GM23338 (cell line): Measurements from ENCODE around the gene RTCA. TPM values are rescaled to one million over a fixed set of nuclear protein-coding genes. Genes with fewer than 3 reads are reported as not detected.

Experiments used
- ATAC-seq: fragments of 200-7000 bp; cut with Tn5 transposase; 3 replicates; pipeline ENCODE4 v1.9.1; 2020
- DNase-seq: peaks from one replicate; pipeline ENCODE4 v3.0.0-alpha.2; 2015; ENCODE audit warnings: low spot score
- H2AFZ ChIP-seq: fragments of 200-600 bp; sonication (generic); 2 replicates; pipeline ENCODE4 v1.8.0; 2016; ENCODE audit warnings: antibody characterized with exemption, mild to moderate bottlenecking, moderate library complexity
- H3F3A ChIP-seq: fragments of 200-600 bp; sonication (generic); replicated peaks from 2 replicates; pipeline ENCODE4 v1.8.0; 2017; ENCODE audit warnings: antibody characterized with exemption, mixed run types, low read depth
- H3K27ac ChIP-seq: fragments of 200-600 bp; sonication (generic); 2 replicates; pipeline ENCODE4 v1.6.1; 2016; ENCODE audit warnings: low read depth
- H3K27me3 ChIP-seq: fragments of 200-600 bp; sonication (generic); 2 replicates; pipeline ENCODE4 v1.8.0; 2016; ENCODE audit warnings: mild to moderate bottlenecking, mixed run types, moderate library complexity; ENCODE audit not compliant: insufficient read depth
- H3K36me3 ChIP-seq: fragments of 200-600 bp; sonication (generic); 2 replicates; pipeline ENCODE4 v1.8.0; 2016; ENCODE audit warnings: mild to moderate bottlenecking; ENCODE audit not compliant: insufficient read depth
- H3K4me1 ChIP-seq: fragments of 200-600 bp; sonication (generic); 2 replicates; pipeline ENCODE4 v1.8.0; 2016; ENCODE audit warnings: mild to moderate bottlenecking, moderate library complexity; ENCODE audit not compliant: insufficient read depth
- H3K4me2 ChIP-seq: fragments of 200-600 bp; sonication (generic); 2 replicates; pipeline ENCODE4 v1.7.1; 2017; ENCODE audit warnings: mixed run types
- H3K4me3 ChIP-seq: fragments of 200-600 bp; sonication (generic); 2 replicates; pipeline ENCODE4 v1.6.1; 2016; ENCODE audit warnings: mixed run types
- H3K79me2 ChIP-seq: fragments of 200-600 bp; sonication (generic); replicated peaks from 2 replicates; pipeline ENCODE4 v1.8.0; 2017; ENCODE audit warnings: mild to moderate bottlenecking; ENCODE audit not compliant: insufficient read depth
- H3K9me2 ChIP-seq: fragments of 200-600 bp; sonication (generic); 2 replicates; pipeline ENCODE4 v1.8.0; 2017; ENCODE audit not compliant: insufficient read depth
- H4K20me1 ChIP-seq: fragments of 200-600 bp; sonication (generic); replicated peaks from 2 replicates; pipeline ENCODE4 v1.8.0; 2017; ENCODE audit warnings: mild to moderate bottlenecking; ENCODE audit not compliant: insufficient read depth
- H3K27ac Mint-ChIP-seq: 2 replicates; pipeline ENCODE4 v1.8.0; 2020; ENCODE audit warnings: inconsistent platforms, mild to moderate bottlenecking, moderate library complexity, mixed read lengths
- H3K27me3 Mint-ChIP-seq: 3 replicates; pipeline ENCODE4 v1.8.0; 2022; ENCODE audit warnings: low read depth, mild to moderate bottlenecking, moderate library complexity, mixed read lengths, inconsistent platforms; ENCODE audit not compliant: insufficient read depth, poor library complexity
- H3K36me3 Mint-ChIP-seq: 3 replicates; pipeline ENCODE4 v1.8.0; 2021; ENCODE audit warnings: low read depth, mild to moderate bottlenecking, inconsistent platforms, moderate library complexity, mixed read lengths
- H3K4me1 Mint-ChIP-seq: 3 replicates; pipeline ENCODE4 v1.8.0; 2020; ENCODE audit warnings: mild to moderate bottlenecking, inconsistent platforms, mixed read lengths
- H3K4me3 Mint-ChIP-seq: 3 replicates; pipeline ENCODE4 v1.8.0; 2021; ENCODE audit warnings: moderate library complexity, mild to moderate bottlenecking, inconsistent platforms, mixed read lengths
- H3K9me3 Mint-ChIP-seq: 3 replicates; pipeline ENCODE4 v1.8.0; 2020; ENCODE audit warnings: moderate library complexity, mild to moderate bottlenecking, inconsistent platforms, mixed read lengths
- CREB1 ChIP-seq: fragments of 250-450 bp; sonication (Bioruptor Pico); IDR thresholded peaks from 2 replicates; pipeline ENCODE4 v1.5.0; 2020; ENCODE audit warnings: low read depth, mild to moderate bottlenecking, moderate library complexity
- CTCF ChIP-seq, 2 experiments: fragments of 200-600 bp in 1 of 2; sonication (generic) in 1 of 2; conservative IDR thresholded peaks; 2 replicates each; pipeline versions ENCODE4 v1.5.1 to v1.6.1; 2016 to 2017; ENCODE audit warnings: antibody characterized with exemption in 2 of 2, low read depth in 2 of 2, mild to moderate bottlenecking in 2 of 2, moderate library complexity in 1 of 2
- ETS1 ChIP-seq: IDR thresholded peaks from 2 replicates; pipeline ENCODE4 v1.6.1; 2016; ENCODE audit warnings: antibody characterized with exemption
- EZH2 ChIP-seq: fragments of 200-600 bp; sonication (generic); IDR thresholded peaks from one replicate; pipeline ENCODE4 v1.8.0; 2017; ENCODE audit warnings: antibody characterized with exemption, mild to moderate bottlenecking, low read depth; ENCODE audit not compliant: unreplicated experiment
- EZH2phosphoT487 ChIP-seq: fragments of 200-600 bp; sonication (generic); IDR thresholded peaks from one replicate; pipeline ENCODE4 v1.8.1; 2018; ENCODE audit warnings: antibody characterized with exemption; ENCODE audit not compliant: unreplicated experiment
- JUNB ChIP-seq: IDR thresholded peaks from one replicate; pipeline ENCODE4 v1.6.1; 2016; ENCODE audit warnings: antibody characterized with exemption; ENCODE audit not compliant: unreplicated experiment
- NANOG ChIP-seq: IDR thresholded peaks from 2 replicates; pipeline ENCODE4 v1.6.1; 2016; ENCODE audit warnings: antibody characterized with exemption, borderline replicate concordance
- REST ChIP-seq: IDR thresholded peaks from one replicate; pipeline ENCODE4 v1.6.1; 2018; ENCODE audit warnings: antibody characterized with exemption; ENCODE audit not compliant: unreplicated experiment
- STAT1 ChIP-seq: IDR thresholded peaks from one replicate; pipeline ENCODE4 v1.6.1; 2016; ENCODE audit warnings: antibody characterized with exemption; ENCODE audit not compliant: unreplicated experiment
- ZNF331 ChIP-seq: fragments of 250-450 bp; sonication (Bioruptor Pico); IDR thresholded peaks from 2 replicates; pipeline ENCODE4 v1.5.0; 2020; ENCODE audit warnings: low read depth, mild to moderate bottlenecking, moderate library complexity
- polyA plus RNA-seq: library from polyadenylated mRNA; unstranded; fragments of >200 nt; fragmentation: Nextera tagmentation; extraction: Ambion mirVana; gene quantifications from 2 replicates; pipeline ENCODE4 v1.2.1, GENCODE V29; 2016
- total RNA-seq: library from RNA; depleted of rRNA; stranded (reverse); fragments of >200 nt; shearing (Covaris generic); gene quantifications from 2 replicates; pipeline ENCODE4 v1.2.3, GENCODE V29; 2014

The RTCA gene
- total and polyA plus RNA-seq, 2 experiments from 2014 or later, result 36.6 TPM

GRCh38 chr1:100320311-100321099 is 54.5 kb downstream of the RTCA start:
- ATAC-seq (no peak), DNase-seq (no peak)
- no peak overlapping the region for H3K27ac ChIP-seq
- no peak overlapping the region for H3K27ac Mint-ChIP-seq
- no peaks in the 10 kb centered on the region for H3F3A ChIP-seq
- H3K4me3 ChIP-seq, result no peak overlapping the region
- H3K4me3 Mint-ChIP-seq, result no peak overlapping the region
- H3K4me1 Mint-ChIP-seq, result peaks cover 24% of the 10 kb centered on the region
- TF ChIP-seq CTCF (conservative IDR thresholded peaks at IDR 0.05; ENCODE audit: low read depth in 2 of 2), result peak in 1 of 2 experiments; percentile 32; a peak in 2 of 4 replicates
- TF ChIP-seq REST, result no peak
- TF ChIP-seq NANOG, result no peak
- peaks cover 31% of the 10 kb centered on the region for H3K9me3 Mint-ChIP-seq
- H3K36me3 ChIP-seq, result peaks cover 6% of the 10 kb centered on the region; the same call in 1 of the 2 replicates
- H3K27me3 Mint-ChIP-seq, result peaks cover 6% of the 10 kb centered on the region
- H3K36me3 Mint-ChIP-seq, result peaks cover 23% of the 10 kb centered on the region
- no peaks in the 10 kb centered on the region for H3K79me2 ChIP-seq
- peaks cover 12% of the 10 kb centered on the region for H3K4me1 ChIP-seq
- H4K20me1 ChIP-seq, result no peaks in the 10 kb centered on the region
- H3K27me3 ChIP-seq, result no peaks in the 10 kb centered on the region
- no peak overlapping the region for H3K4me2 ChIP-seq
- H3K9me2 ChIP-seq, result no peaks in the 10 kb centered on the region
- no peak overlapping the region for H2AFZ ChIP-seq

GRCh38 chr1:100321100-100321493 is 55.1 kb downstream of the RTCA start:
- H3K27me3 ChIP-seq, result no peaks in the 10 kb centered on the region
- H3K4me3 ChIP-seq, result no peak overlapping the region
- ATAC-seq, result no peak
- H3K27me3 Mint-ChIP-seq, result peaks cover 9% of the 10 kb centered on the region
- no peaks in the 10 kb centered on the region for H4K20me1 ChIP-seq
- peaks cover 6% of the 10 kb centered on the region; the same call in 1 of the 2 replicates for H3K36me3 ChIP-seq
- 0 out of 2 replicates have a peak overlapping the region, but pooled peaks have one; percentile 8 for H2AFZ ChIP-seq
- no peak overlapping the region for H3K4me2 ChIP-seq
- no peaks in the 10 kb centered on the region for H3K79me2 ChIP-seq
- no peaks in the 10 kb centered on the region for H3K9me2 ChIP-seq
- no peak overlapping the region for H3K27ac Mint-ChIP-seq
- peaks cover 19% of the 10 kb centered on the region for H3K36me3 Mint-ChIP-seq
- DNase-seq, result no peak
- H3K4me1 ChIP-seq, result peaks cover 12% of the 10 kb centered on the region
- H3K4me3 Mint-ChIP-seq, result no peak overlapping the region
- H3K9me3 Mint-ChIP-seq, result peaks cover 26% of the 10 kb centered on the region
- peaks cover 28% of the 10 kb centered on the region for H3K4me1 Mint-ChIP-seq
- no peak overlapping the region for H3K27ac ChIP-seq
- no peaks in the 10 kb centered on the region for H3F3A ChIP-seq
- TF ChIP-seq EZH2phosphoT487 (no peak), JUNB (no peak), EZH2 (no peak), ETS1 (no peak), REST (no peak), STAT1 (no peak), CREB1 (CRISPR knock-in tag) (no peak), ZNF331 (no peak)
